Omental fat pad (tissue), 4 donors: ENCODE results near the gene ASAP2. TPM values are rescaled to one million over a fixed set of nuclear protein-coding genes. Genes with fewer than 3 reads are reported as not detected.

Experiments used
- ATAC-seq: fragments of 150-250 bp; one replicate; pipeline ENCODE4 v1.9.1; 2016; ENCODE audit warnings: mild to moderate bottlenecking, moderate library complexity; ENCODE audit not compliant: low FRiP score
- DNase-seq: peaks from one replicate; pipeline ENCODE4 v3.0.0-alpha.2; 2019; ENCODE audit warnings: low spot score
- CTCF ChIP-seq, 3 donors: fragments of 450-650 bp; IDR thresholded peaks; one replicate each; pipeline ENCODE4 v1.5.1; 2016 to 2017; ENCODE audit warnings: antibody characterized with exemption in 3 of 3, mild to moderate bottlenecking in 3 of 3, moderate library complexity in 2 of 3
- total RNA-seq, 4 donors: library from RNA; depleted of rRNA; stranded (reverse); fragments of >200 nt; gene quantifications; one replicate each; pipeline ENCODE4 v1.1.0, GENCODE V29; 2016

Gene ASAP2
- total RNA-seq, 4 donors from 2014 or later, result 16.8 to 57.4 (median 22.8) TPM

- TF ChIP-seq CTCF (IDR thresholded peaks at IDR 0.05), result no peak
- no peak for DNase-seq
- ATAC-seq, result no peak
Observed at GRCh38 chr2:9341337-9341887, 134.8 kb downstream of the ASAP2 start.

GRCh38 chr2:9342659-9343058, 136.0 kb downstream of the ASAP2 start:
- no peak for TF ChIP-seq CTCF (IDR thresholded peaks at IDR 0.05)
- ATAC-seq (no peak), DNase-seq (no peak)

GRCh38 chr2:9343524-9343923, 136.9 kb downstream of the ASAP2 start:
- ATAC-seq (no peak), DNase-seq (no peak)
- no peak for TF ChIP-seq CTCF (IDR thresholded peaks at IDR 0.05)

- TF ChIP-seq CTCF (IDR thresholded peaks at IDR 0.05), result no peak
- DNase-seq (no peak), ATAC-seq (no peak)
Observed at GRCh38 chr2:9344434-9344833, 137.8 kb downstream of the ASAP2 start.

- no peak for TF ChIP-seq CTCF (IDR thresholded peaks at IDR 0.05)
- DNase-seq (no peak), ATAC-seq (no peak)
Observed at GRCh38 chr2:9345343-9345742, 138.7 kb downstream of the ASAP2 start.

GRCh38 chr2:9345997-9346396, 139.4 kb downstream of the ASAP2 start:
- no peak for TF ChIP-seq CTCF (IDR thresholded peaks at IDR 0.05)
- no peak for DNase-seq
- no peak for ATAC-seq

GRCh38 chr2:9346885-9347284, 140.3 kb downstream of the ASAP2 start:
- peak; percentile 19 for ATAC-seq
- no peak for TF ChIP-seq CTCF (IDR thresholded peaks at IDR 0.05)
- no peak for DNase-seq
